ENCODE results near the gene NIPSNAP2.

DNA sequence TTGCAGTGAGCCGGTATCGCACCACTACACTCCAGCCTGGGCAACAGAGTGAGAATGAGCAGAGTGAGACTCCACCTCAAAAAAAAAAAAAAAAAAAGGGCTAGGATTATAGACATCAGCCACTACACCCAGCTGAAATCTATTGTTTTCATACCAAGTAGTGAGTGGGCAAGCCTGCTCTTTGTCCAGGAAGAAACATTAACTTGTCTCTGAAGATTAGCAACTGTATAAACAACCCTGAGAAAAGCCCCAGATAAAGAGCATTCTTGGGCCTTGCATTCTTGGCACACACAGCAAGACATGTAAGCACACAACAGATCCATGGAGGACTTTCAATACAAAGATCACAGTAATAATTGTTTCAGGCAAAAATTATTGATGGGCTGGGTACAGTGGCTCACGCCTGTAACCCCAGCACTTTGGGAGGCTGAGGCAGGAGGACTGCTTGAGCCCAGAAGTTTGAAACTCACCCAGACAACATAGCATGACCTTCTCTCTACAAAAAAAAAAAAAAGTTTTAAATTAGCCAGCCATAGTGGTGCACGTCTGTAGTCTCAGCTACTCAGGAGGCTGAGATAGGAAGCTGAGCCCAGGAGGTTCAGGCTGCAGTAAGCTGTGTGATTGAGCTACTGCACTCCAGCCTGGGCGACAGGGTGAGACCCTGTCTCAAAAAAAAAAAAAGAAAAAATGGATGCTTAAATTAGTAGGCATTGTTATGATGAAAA lies 82.5 kb downstream of the NIPSNAP2 start:
- TF ChIP-seq, protein P1, sequence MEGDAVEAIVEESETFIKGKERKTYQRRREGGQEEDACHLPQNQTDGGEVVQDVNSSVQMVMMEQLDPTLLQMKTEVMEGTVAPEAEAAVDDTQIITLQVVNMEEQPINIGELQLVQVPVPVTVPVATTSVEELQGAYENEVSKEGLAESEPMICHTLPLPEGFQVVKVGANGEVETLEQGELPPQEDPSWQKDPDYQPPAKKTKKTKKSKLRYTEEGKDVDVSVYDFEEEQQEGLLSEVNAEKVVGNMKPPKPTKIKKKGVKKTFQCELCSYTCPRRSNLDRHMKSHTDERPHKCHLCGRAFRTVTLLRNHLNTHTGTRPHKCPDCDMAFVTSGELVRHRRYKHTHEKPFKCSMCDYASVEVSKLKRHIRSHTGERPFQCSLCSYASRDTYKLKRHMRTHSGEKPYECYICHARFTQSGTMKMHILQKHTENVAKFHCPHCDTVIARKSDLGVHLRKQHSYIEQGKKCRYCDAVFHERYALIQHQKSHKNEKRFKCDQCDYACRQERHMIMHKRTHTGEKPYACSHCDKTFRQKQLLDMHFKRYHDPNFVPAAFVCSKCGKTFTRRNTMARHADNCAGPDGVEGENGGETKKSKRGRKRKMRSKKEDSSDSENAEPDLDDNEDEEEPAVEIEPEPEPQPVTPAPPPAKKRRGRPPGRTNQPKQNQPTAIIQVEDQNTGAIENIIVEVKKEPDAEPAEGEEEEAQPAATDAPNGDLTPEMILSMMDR (IDR thresholded peaks at IDR 0.05; ENCODE audit: low read depth, low read length, poor library complexity, severe bottlenecking): no peak
- no peak for TF ChIP-seq EZH2phosphoT487 (IDR thresholded peaks at IDR 0.05; ENCODE audit: borderline replicate concordance, low read length)

Measured in DOHH2 (cell line).